AG09309 (cell line): ENCODE data around the gene SLC35E1.
A peak's percentile ranks its signal among the peaks of the same experiment; 100 is the strongest.

Experiments used
- DNase-seq: peaks from one replicate; pipeline ENCODE4 v3.0.0-alpha.2; 2010; ENCODE audit warnings: low read depth
- H3K4me3 ChIP-seq: 2 replicates; pipeline ENCODE4 v1.5.1; 2011; ENCODE audit warnings: mild to moderate bottlenecking, low read depth, low read length, moderate library complexity; ENCODE audit not compliant: control insufficient read depth
- CTCF ChIP-seq: IDR thresholded peaks from 2 replicates; pipeline ENCODE4 v1.5.1; 2011; ENCODE audit warnings: mild to moderate bottlenecking, low read depth, low read length, inconsistent platforms; ENCODE audit not compliant: insufficient read depth, control insufficient read depth; ENCODE audit errors: missing control alignments

SLC35E1 gene

GRCh38 chr19:16572332-16573211 lies at the start of gene SLC35E1:
SLC35E1 (minus strand) TSS chr19:16572415; CDS start chr19:16572364, 51 bp downstream.
- H3K4me3 ChIP-seq = peak within 1 kb of the TSS; percentile 94
- DNase-seq = peak; percentile 68
- TF ChIP-seq CTCF = no peak

- no peak overlapping the region for H3K4me3 ChIP-seq
- DNase-seq = no peak
- TF ChIP-seq CTCF = no peak
Measured at GRCh38 chr19:16621165-16621800, 49.1 kb upstream of the SLC35E1 start.

- no peak for TF ChIP-seq CTCF
- DNase-seq = no peak
- no peak overlapping the region for H3K4me3 ChIP-seq
Measured at GRCh38 chr19:16620584-16620983, 48.4 kb upstream of the SLC35E1 start.

- no peak for TF ChIP-seq CTCF
- no peak overlapping the region for H3K4me3 ChIP-seq
- DNase-seq = no peak
Measured at GRCh38 chr19:16620018-16620417, 47.8 kb upstream of the SLC35E1 start.

- H3K4me3 ChIP-seq = no peak overlapping the region
- TF ChIP-seq CTCF = no peak
- DNase-seq = no peak
Measured at GRCh38 chr19:16619457-16619856, 47.2 kb upstream of the SLC35E1 start.

GRCh38 chr19:16618248-16618647 lies 46.0 kb upstream of the SLC35E1 start:
- no peak for DNase-seq
- TF ChIP-seq CTCF = no peak
- H3K4me3 ChIP-seq = no peak overlapping the region
